HepG2 (cell line): ENCODE data around the gene PM20D1. TPM values are rescaled to one million over a fixed set of nuclear protein-coding genes. Genes with fewer than 3 reads are reported as not detected.

ENCODE experiments used
- KDM5A ChIP-seq: fragments of 200-600 bp; sonication (generic); IDR thresholded peaks from 2 replicates; pipeline ENCODE4 v1.7.0; 2018; ENCODE audit warnings: antibody characterized with exemption, mild to moderate bottlenecking, low read length, borderline replicate concordance
- KIAA2018 ChIP-seq: sonication (generic); formaldehyde crosslinking; IDR thresholded peaks from 2 replicates; pipeline ENCODE4 v1.5.0; 2020; ENCODE audit warnings: mild to moderate bottlenecking, missing genetic modification reagents, borderline replicate concordance
- NCOA5 ChIP-seq: sonication (generic); formaldehyde crosslinking; IDR thresholded peaks from 2 replicates; pipeline ENCODE4 v1.4.0; 2020; ENCODE audit warnings: missing genetic modification reagents
- SNAI1 ChIP-seq: sonication (generic); formaldehyde crosslinking; IDR thresholded peaks from 2 replicates; pipeline ENCODE4 v1.5.0; 2020; ENCODE audit warnings: mild to moderate bottlenecking, missing genetic modification reagents, borderline replicate concordance
- STAG1 ChIP-seq: sonication (generic); formaldehyde crosslinking; IDR thresholded peaks from 2 replicates; pipeline ENCODE4 v1.4.0; 2020; ENCODE audit warnings: missing genetic modification reagents
- ZNF574 ChIP-seq: sonication (generic); formaldehyde crosslinking; IDR thresholded peaks from 2 replicates; pipeline ENCODE4 v1.4.0; 2020; ENCODE audit warnings: missing genetic modification reagents
- ZNF652 ChIP-seq: IDR thresholded peaks from 2 replicates; pipeline ENCODE4 v1.6.1; 2016; ENCODE audit warnings: low read depth, borderline replicate concordance
- polyA plus RNA-seq, 8 experiments: library from polyadenylated mRNA; depleted of rRNA in 3 of 8; stranded (reverse) in 7 of 8; unstranded in 1 of 8; fragments of >200 nt; fragmentation: Illumina TruSeq in 4 of 8; extraction: Trizol in 4 of 8; gene quantifications; 2 replicates each; pipeline versions ENCODE4 v1.2.1 to v1.2.3, GENCODE V29; 2011 to 2016; ENCODE audit warnings: low read depth in 4 of 8, missing spikeins in 1 of 8, mixed read lengths in 1 of 8; ENCODE audit not compliant: insufficient read depth in 1 of 8
- total RNA-seq, 5 experiments: library from RNA; depleted of rRNA; stranded (reverse); fragments of >200 nt; fragmentation: Illumina TruSeq; extraction: Trizol; gene quantifications; 2 replicates each; pipeline ENCODE4 v1.2.3, GENCODE V29; 2016; ENCODE audit warnings: low read depth in 1 of 5

Gene PM20D1
- total and polyA plus RNA-seq, 2 of the 13 experiments (the other 11 are each of a cell fraction or from before 2014, with no cell fraction given): not detected

- TF ChIP-seq KIAA2018 (CRISPR knock-in tag): no peak
- no peak for TF ChIP-seq SNAI1
- TF ChIP-seq KDM5A: no peak
- no peak for TF ChIP-seq NCOA5 (CRISPR knock-in tag)
- no peak for TF ChIP-seq STAG1
- no peak for TF ChIP-seq ZNF652 (CRISPR knock-in tag)
- peak; percentile 18; the same call in 1 of the 2 replicates for TF ChIP-seq ZNF574 (CRISPR knock-in tag)
Observed at GRCh38 chr1:205812878-205813754, 36.8 kb downstream of the PM20D1 start, which contains the start of gene SLC41A1 (continued).
